Measurements from ENCODE around the gene QRICH1. TPM values are rescaled to one million over a fixed set of nuclear protein-coding genes. Genes with fewer than 3 reads are reported as not detected.

QRICH1 gene, protein sequence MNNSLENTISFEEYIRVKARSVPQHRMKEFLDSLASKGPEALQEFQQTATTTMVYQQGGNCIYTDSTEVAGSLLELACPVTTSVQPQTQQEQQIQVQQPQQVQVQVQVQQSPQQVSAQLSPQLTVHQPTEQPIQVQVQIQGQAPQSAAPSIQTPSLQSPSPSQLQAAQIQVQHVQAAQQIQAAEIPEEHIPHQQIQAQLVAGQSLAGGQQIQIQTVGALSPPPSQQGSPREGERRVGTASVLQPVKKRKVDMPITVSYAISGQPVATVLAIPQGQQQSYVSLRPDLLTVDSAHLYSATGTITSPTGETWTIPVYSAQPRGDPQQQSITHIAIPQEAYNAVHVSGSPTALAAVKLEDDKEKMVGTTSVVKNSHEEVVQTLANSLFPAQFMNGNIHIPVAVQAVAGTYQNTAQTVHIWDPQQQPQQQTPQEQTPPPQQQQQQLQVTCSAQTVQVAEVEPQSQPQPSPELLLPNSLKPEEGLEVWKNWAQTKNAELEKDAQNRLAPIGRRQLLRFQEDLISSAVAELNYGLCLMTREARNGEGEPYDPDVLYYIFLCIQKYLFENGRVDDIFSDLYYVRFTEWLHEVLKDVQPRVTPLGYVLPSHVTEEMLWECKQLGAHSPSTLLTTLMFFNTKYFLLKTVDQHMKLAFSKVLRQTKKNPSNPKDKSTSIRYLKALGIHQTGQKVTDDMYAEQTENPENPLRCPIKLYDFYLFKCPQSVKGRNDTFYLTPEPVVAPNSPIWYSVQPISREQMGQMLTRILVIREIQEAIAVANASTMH
- 99.4 TPM for total RNA-seq

DNA sequence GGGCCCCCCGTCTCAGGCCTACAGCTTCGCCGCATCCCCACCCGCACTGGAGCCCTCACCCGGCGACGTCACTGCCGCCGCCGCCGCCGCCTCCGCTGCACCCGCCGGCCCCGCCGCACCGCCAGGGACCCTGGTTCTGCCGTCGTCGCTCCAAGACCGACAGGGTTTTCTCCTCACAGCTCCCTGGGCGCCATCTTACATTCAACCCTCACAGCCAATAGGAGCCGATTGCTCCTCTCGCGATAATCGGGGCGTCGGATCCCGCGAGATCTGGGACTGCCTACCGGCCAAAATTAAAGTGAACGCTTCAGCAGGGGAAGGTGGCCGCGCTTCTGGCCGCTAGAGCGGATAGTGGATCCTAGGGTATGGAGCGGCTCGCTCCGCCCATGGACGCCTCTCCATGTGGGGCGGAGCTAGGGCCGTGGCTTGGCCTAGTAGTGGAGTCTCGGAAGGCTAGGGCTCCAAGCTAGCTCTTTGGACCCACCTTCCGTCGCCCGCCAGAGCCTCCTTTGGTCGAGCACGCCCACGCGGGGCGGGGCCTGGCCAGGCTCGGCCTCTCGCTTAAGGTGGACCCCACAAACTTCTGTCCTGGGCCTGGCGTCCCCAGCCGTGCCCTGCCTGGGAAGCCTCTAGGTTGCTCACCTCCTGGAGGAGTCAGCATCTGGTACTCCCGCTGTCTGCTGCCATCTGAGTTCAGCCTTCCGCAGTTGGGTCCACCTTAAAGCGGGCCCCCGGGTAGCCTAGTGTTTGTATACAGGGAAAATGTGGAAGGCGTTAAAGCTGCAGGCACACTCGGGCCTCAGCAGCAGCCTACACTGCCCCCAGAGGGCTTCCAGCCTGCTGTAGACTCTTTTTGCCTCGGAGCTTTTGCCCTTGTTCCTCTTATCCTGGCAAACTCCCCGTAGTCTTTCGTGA, at the start of gene QRICH1:
TSS of gene QRICH1 (minus strand) at position 219 of the 915 bp plus-strand sequence. CDS start 17,054 bp downstream, outside the sequence.

DNA sequence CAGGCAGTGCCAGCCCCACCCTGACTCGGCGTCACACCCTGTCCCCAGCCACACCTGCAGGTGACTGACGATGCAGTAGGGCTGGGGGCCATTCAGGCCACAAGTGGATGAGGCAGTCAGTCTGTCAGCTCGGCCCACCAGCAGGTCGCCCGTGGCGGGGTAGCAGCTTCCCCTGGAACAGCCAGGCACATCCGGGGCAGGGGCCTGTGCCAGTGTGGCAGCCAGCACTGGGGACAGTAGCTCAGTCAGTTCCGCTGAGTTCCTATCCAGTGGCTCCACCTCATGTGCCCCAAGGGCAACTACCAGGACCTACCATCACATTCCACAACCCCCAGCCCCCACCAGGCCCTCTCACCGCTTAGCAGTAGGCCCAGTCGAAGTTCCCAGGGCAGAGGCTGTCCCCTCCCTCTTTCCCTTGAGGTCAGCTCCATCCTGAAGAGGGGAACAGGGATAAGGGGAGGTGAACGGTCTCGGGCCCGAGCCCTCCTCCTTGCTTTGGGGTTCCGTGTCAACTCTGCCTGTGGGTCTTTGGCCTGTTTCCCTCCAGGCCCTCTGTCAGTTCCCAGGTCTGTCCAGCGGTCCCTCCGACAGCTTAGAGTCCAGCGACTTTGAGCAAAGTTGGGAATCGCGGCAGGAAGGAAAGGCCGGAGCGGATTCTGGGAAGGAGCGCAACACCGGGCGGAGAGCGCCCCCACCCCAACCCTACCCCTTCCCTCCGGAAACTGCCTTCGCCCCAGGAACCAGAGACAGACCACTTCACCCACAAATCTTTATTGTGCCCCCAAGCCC, 38.8 kb upstream of the QRICH1 start, which contains the start of gene LAMB2:
TSS of gene LAMB2 (minus strand) at position 614 of the 789 bp plus-strand sequence. CDS start at position 431, 183 bp downstream.

DNA sequence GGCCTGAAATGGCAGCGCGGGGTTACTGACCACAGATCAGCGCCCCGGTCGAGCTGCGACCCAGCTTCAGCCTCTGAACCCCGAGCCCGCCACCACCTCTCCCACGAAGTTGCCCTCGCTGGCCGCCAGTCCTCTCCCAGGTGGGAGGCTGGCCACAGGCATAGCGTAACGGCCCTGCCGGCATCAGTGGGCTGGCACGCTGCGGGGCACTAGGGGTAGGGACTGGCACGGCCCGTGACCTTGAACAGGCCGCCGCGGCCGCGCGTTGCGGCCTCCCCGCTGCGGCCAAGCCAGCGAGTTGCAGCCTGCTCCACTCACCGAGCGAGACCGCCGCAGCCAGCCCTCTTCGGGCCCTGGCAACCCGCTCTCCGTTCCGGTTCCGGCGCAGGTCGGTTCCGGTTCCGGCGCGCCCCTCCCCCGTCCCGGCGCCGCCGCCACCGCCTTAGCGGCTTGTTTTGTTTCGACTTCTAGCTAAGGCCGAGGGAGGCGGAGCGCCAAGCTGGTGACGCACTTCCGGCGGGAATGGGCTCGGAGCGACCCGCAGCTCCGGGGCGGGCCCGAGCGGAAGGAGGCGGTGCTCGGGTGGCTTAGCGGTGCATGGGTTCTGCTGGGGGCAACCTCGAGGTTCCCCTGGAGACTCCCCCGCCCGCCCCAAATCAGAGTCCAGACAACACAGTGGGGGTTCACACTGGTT, 26.7 kb upstream of the QRICH1 start, which contains the start of gene USP19:
TSS of gene USP19 (minus strand) at position 386 of the 694 bp plus-strand sequence. CDS start 1,678 bp downstream, outside the sequence.

DNA sequence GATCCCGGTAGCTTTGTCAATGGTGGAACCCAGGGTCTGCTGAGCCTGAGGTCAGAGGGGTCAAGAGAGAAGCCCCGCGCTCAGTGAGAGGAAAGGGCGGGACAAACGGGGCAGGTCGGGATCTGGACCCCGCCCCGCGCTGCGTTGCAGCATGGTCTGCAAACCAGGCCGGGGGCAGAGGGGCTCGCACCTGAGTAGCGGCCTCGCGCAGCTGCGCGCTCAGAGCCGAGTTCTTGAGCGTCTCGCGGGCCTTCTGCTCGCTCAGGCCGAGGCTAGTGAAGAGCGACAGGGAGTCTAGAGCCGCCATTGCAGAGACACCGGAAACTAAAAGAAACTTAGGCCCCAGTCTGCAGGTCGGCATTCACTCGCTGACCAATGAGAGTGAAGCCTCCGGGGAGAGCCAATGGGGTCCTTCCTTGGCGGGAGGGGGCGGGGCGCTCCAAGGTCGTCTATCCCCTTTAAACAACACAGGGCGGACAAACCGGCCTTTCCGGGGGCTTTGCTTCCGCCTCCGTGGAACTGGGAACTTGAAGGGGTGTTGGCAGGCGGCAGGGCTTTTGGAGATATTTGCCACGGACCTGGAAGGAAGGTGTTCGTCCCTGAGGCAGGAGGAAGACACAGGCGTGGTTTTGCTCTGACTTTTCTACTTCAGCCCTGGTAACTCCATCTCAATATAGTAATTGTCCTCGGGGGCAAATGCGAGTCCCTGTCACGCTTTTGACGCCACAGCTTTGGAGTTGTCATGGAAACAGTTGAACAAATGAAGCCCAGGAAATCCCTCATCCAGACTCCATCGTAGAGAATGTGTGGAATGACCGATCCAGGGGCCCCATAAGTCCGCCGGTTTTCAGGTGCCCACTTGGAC, 10.8 kb upstream of the QRICH1 start, which contains the start of gene QARS1:
TSS of gene QARS1 (minus strand) at position 331 of the 865 bp plus-strand sequence. CDS start at position 307, 24 bp downstream.

DNA sequence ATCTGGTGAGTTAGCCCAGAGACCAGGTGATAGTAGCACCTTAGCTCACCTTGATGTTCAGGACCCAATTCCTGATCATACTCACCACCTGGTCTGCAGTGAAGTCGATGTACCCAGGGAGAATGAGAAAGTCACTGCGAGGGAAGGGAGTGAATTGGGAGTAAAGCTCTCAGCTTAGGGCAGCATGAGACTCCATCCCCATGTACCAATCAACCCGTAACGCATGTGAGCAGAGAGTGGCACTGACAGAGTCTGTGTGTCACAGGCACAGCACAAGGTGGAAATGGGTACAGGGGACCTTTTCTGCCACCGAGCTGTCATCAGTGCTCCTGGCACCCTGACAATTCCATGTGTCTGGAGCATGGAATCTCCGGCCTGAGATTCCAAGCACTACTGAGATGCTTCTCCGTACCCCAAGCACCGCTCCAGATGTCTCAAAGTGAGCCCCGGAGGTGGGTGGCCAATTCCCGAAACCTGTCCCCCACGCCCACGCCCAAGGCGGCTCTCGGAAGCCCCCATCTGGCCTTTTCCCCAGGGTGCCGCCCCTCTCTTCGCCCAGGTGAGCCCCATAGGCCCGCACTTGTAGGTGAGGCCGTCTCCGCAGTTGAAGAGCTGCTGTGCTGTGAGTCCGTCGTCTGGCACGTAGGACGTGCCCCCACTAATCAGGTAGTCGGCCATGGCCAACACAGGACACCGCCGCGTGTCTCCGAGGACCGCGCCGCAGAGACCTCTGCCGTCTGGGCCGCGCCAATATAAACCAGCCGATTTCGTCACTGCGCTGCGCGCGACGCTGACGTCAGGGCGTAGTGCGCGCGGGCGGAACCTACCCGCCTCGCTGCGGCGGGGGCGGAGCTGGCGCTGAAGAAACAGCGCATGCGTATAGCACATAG, 65.0 kb downstream of the QRICH1 start, which contains the start of gene IMPDH2:
TSS of gene IMPDH2 (minus strand) at position 726 of the 890 bp plus-strand sequence. CDS start at position 678, 48 bp downstream.

DNA sequence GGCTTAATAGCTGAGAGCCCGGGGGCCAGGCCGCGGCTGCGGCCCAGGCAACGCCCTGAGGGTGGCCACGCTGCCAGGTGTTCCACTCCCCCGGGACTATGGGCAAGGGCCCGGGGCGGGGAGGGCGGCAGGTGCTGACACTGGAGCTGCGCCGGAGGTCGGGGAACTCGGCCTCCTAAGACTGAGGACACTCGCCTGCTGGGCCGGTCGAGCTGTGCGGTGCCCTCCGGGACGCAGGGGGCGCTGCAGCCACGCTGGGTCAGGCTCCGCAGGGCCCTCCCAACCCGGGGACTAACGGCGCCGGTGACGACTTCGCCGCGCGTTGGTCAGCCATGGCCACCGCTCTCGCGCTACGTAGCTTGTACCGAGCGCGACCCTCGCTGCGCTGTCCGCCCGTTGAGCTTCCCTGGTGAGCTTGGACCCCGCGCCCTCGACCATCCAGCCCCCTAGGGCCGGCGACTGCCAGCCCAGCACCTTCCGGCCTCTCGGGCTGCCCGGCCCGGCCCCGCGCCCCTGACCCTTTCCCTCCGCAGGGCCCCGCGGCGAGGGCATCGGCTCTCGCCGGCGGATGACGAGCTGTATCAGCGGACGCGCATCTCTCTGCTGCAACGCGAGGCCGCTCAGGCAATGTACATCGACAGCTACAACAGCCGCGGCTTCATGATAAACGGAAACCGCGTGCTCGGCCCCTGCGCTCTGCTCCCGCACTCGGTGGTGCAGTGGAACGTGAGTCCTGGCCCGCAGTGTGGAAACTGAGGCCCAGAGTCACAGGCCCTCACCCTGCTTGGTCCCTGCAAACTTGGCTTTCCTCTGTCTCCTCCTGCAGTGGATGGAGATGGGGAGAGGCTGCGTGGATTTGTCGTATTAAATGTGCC, 71.8 kb downstream of the QRICH1 start, which contains the start of gene NDUFAF3:
TSS of gene NDUFAF3 (plus strand) at position 309 of the 875 bp plus-strand sequence. CDS start at position 333, 24 bp downstream.

DNA sequence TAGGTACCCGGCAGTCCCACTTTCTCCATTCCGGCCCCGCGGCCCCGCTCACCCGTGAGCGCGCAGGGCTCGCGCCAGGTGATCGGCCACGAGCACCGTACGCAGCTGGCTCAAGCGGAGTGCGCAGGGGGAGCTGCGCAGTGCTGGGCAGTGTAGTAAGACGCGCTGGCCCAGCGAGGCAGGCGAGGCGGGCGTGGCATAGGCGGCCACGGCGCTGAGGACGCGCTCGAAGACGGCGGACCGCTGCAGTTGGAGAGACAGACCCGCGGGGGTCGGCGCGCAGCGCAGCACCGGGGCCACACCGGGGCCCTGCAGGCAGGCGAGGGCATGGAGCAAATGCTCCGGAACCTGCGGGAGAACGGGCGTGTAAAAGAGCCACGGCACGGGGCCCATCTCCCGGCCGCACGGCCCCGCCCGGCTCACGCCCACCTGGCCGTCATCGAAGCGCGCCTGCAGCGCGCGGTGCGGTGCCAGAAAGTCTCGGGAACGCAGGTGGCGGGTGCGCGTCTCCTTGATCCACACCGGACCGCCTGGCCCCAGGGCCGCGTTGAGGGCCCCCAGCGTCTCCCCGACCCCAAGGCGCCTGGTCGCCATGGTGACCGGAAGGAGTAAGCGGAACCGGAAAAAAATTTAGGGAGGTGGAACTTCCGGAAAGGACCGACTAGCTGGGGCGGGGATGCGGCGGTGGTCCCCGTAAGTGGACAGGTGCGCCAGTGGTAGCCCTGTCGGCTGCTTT, 75.7 kb downstream of the QRICH1 start, which contains the start of gene DALRD3:
TSS of gene DALRD3 (minus strand) at position 610 of the 736 bp plus-strand sequence. CDS start at position 594, 16 bp downstream.

DNA sequence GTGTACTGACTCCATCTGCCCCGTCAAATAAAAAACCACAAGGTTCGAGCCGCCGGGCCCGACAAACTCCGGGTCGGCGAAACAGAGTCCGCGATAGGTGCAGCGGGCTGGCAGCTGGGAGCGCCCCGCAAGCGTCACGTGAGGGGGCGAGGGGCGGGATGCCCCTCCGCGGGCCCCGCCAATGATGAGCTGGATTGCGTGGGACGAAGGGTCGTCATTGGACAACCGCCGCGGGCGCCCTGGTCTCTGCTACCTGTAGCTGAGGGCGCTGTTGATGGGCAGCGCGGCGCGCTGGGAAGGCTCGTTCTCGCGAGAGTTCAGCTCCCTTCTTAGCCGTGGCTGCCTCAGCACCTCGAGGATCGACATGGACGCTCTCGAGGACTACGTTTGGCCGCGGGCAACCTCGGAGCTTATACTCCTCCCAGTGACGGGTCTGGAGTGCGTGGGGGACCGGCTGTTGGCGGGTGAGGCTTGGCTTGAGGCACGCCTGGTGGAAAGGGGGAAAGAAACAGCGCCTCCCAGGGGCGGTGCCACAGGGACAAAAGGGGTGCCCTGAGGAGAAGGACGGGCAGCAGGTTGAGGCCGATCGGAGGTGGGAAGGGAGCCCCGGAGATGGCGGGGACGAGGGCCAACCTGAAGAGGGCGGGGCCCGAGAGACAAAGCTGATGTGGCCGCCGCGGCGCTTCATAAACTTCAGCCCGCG, 86.7 kb downstream of the QRICH1 start, which contains the start of gene WDR6:
TSS of gene WDR6 (plus strand) at position 324 of the 703 bp plus-strand sequence. CDS start at position 365, 41 bp downstream.

DNA sequence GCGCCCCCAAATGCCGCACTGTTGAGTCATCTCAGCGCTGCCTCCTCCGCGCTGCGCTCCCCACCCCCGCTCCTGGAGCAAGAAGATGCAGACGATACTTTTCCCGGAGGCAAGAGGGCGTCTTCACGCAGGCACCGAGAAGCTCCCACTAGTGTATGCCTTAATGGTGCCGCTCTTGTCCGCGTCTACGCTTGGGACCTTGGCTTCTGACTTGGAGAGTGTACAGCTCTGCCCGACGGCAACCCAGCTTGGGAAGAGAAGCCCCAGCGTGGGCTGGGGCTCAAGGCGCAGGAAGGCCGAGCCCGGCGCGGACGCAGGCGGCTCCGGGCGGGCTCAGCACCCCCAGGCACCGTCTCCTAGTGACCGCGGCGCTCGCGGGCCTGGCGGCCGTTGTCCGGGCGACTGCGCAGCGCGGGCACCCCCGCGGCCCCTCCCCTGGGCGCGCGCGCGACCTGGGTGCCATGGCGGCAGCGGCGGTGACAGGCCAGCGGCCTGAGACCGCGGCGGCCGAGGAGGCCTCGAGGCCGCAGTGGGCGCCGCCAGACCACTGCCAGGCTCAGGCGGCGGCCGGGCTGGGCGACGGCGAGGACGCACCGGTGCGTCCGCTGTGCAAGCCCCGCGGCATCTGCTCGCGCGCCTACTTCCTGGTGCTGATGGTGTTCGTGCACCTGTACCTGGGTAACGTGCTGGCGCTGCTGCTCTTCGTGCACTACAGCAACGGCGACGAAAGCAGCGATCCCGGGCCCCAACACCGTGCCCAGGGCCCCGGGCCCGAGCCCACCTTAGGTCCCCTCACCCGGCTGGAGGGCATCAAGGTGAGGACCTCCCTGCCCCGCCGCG, 103.9 kb downstream of the QRICH1 start, which contains the start of gene P4HTM:
TSS of gene P4HTM (plus strand) at position 446 of the 840 bp plus-strand sequence. CDS start at position 462, 16 bp downstream.

Small RNA genes lying within 50 kb of the gene (small RNA-seq; reads per million reads assigned to genes)
- gene MIR191 (5,033 reads per million, percentile 100 among the genes with 10 or more reads in this experiment), gene MIR425 (75.0 reads per million, percentile 97 among the genes with 10 or more reads in this experiment), gene RN7SL182P (not detected)

Other genes with a start within 250 kb of the QRICH1 start
- 38.8 TPM for gene PRKAR2A, start 246.2 kb downstream of the QRICH1 start, total RNA-seq
- 10.6 TPM for gene SLC25A20, start 195.2 kb downstream of the QRICH1 start, total RNA-seq
- gene ARIH2, start 175.2 kb downstream of the QRICH1 start, total RNA-seq: 70.6 TPM
- 68.3 TPM for gene P4HTM, start 103.8 kb downstream of the QRICH1 start, total RNA-seq
- 116 TPM for gene WDR6, start 86.7 kb downstream of the QRICH1 start, total RNA-seq
- gene DALRD3, start 75.5 kb downstream of the QRICH1 start, total RNA-seq: 41.5 TPM
- gene NDUFAF3, start 72.0 kb downstream of the QRICH1 start, total RNA-seq: 34.6 TPM
- 146 TPM for gene IMPDH2, start 64.7 kb downstream of the QRICH1 start, total RNA-seq
- 168 TPM for gene QARS1, start 10.7 kb upstream of the QRICH1 start, total RNA-seq
- gene USP19, start 26.8 kb upstream of the QRICH1 start, total RNA-seq: 41.1 TPM
- gene LAMB2, start 39.0 kb upstream of the QRICH1 start, total RNA-seq: 78.2 TPM
- 13.8 TPM for gene CCDC71, start 72.3 kb upstream of the QRICH1 start, total RNA-seq
- gene KLHDC8B, start 77.5 kb upstream of the QRICH1 start, total RNA-seq: 22.1 TPM
- 6.7 TPM for gene C3orf62, start 183.2 kb upstream of the QRICH1 start, total RNA-seq
- gene USP4, start 246.0 kb upstream of the QRICH1 start, total RNA-seq: 29.5 TPM

Data from diencephalon (tissue), 1 donor.